ENCODE results near the gene ZNF75A.
"Not testable (repeated sequence)": the region's sequence is repeated elsewhere in the genome, so short reads cannot be mapped to it uniquely, and the experiment has no call there.

Gene ZNF75A

DNA sequence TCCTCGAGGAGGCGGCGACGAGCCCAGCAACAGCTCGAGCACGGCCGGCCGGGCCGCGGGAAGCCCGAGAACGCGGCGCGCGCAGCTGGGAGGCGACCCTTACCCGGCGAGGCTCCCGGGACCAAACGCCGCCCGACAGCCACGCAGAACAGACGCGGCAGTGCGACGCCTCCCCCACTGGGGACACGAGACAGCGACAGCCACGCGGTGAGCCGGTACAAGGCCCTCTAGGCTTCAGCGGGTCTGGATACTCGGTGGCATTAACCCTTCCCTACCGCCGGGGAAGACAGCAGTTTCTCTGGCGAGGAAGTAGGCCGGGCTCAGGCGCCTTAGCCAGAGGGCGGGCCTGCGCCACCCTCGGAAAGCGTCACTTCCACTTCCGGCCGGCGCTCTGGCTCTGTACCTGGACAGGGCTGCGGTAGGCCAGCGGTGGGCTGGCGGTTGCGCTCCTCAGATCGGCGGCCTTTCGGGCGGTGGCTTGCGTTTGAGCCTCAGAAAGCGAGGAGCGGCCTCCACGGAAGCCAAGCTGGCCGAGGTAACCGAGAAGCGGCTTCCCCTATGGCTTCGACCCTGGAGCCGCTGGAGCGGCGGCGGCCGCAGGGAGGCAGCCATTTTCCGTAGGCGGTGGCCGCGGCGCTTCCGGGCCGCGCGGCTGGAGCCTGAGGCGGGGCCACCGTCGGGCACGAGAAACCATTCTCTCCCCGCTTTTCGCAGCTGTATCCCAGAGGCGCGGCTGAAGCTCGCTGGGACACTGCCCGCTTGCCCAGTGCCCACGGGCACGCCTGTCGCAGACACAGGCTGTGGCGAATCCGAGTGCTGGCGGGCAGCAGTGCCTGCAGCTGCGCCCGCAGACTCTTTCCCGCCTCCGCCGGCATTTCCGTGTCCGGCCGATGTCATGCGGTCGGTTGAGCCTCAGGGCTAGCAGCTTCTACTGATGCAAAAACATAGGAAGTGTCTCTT lies at the start of gene ZNF75A, which contains the start of gene TIGD7:
Gene ZNF75A, plus strand, starts transcription at position 389 of the 960 bp plus-strand sequence. CDS start 2,932 bp downstream, outside the sequence.
Gene TIGD7, minus strand, starts transcription at position 322 of the 960 bp plus-strand sequence. CDS start 4,816 bp downstream, outside the sequence.
- Histone ChIP-seq H2AFZ (ENCODE audit: low read length, unreplicated experiment) (peak within 1 kb of the TSS; percentile 94), H3K36me3 (ENCODE audit: insufficient read depth, low read length) (peaks cover 73% of the 10 kb centered on the region), H3K27me3 (ENCODE audit: insufficient read depth, low read length) (no peaks in the 10 kb centered on the region), H3K79me2 (ENCODE audit: control insufficient read depth, insufficient read depth, low read length, unreplicated experiment) (peaks cover 50% of the 10 kb centered on the region), H3K4me1 (ENCODE audit: control insufficient read depth, insufficient read depth, low read length, unreplicated experiment) (no peaks in the 10 kb centered on the region), H3K4me3 (ENCODE audit: low read depth, low read length) (peak within 1 kb of the TSS; percentile 86), H3K27ac (ENCODE audit: low read depth, low read length) (peak within 1 kb of the TSS; percentile 90)

DNA sequence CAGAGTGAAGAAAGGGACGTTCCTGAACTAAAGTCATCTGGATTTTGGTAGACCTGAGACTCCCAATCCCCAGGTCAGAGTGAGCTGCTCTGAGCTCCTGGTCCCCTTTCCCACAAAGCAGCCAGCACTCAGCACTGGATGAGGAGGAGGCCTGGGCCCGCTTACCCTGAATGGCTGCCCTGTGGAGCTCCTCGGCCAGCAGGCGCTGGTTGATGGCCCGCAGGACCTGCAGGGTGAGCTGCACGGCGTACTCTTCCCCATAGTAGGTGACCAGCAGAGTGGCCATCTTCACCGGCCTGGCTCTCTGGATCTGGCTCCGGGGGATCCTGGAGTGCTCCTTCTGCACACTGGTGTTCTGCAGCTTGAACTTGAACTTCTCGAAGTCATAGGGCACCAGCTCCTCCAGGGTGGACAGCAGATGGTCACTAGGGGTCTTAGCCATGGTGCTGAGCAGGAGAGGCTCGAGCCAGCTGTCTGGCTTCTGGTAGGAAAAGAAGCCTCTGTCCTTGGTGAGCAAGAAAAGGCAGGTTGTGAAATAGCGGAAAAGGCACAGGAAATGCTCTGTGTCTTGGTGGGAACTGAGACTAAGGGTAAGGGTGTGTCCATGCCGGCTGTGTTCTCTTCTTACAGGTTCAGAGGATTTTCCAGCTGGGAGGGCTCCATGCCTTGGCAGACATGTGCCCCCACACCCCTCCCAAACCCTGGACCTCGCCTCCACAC lies 49.0 kb upstream of the ZNF75A start, which contains the start of gene MEFV:
Gene MEFV, minus strand, starts transcription at position 488 of the 720 bp plus-strand sequence. Its CDS starts 46 bp downstream, at position 442.
- no peak within 1 kb of the TSS for H3K4me3 ChIP-seq (ENCODE audit: low read depth, low read length)

DNA sequence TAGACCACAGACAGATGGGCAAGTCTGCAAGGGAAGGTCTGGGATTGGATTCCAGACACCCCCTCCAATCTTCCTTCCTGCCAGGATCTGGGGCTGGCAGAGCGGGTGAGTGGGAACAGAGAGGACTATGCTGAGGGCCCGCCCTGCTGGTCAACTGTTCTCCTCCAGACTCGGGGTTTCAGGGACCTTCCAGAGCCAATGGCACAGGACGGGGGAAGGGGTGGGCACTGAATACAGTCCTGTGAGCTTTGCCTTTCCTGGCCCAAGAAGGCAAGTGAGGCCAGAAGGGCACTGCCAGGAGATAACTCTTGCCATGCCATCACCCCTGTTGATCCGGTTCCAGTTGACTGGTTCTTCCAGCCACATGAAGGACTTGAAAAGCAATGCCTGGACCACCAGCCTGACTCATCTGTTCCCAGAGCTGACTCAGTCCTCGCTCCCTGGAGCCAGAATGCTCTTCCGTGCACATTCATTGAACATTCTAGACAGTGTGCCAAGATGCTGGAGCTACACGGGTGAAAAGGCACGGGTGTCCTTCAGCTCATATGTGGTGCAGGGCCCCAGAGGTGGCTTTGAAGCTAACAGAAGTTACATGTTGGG lies 48.3 kb upstream of the ZNF75A start:
- Histone ChIP-seq H3K4me1 (ENCODE audit: control insufficient read depth, insufficient read depth, low read length, unreplicated experiment) (peaks cover 14% of the 10 kb centered on the region), H3K36me3 (ENCODE audit: insufficient read depth, low read length) (no peaks in the 10 kb centered on the region), H2AFZ (ENCODE audit: low read length, unreplicated experiment) (no peak overlapping the region), H3K4me3 (ENCODE audit: low read depth, low read length) (no peak overlapping the region), H3K79me2 (ENCODE audit: control insufficient read depth, insufficient read depth, low read length, unreplicated experiment) (no peaks in the 10 kb centered on the region), H3K27me3 (ENCODE audit: insufficient read depth, low read length) (no peaks in the 10 kb centered on the region), H3K27ac (ENCODE audit: low read depth, low read length) (peak overlapping the region; percentile 48; the same call in 1 of the 2 replicates)

More for the DNA sequence above, 49.0 kb upstream of the ZNF75A start, which contains the start of gene MEFV:
- peak within 1 kb of the TSS; percentile 48; the same call in 1 of the 2 replicates for H3K27ac ChIP-seq (ENCODE audit: low read depth, low read length)
- H3K79me2 ChIP-seq (ENCODE audit: control insufficient read depth, insufficient read depth, low read length, unreplicated experiment) = no peaks in the 10 kb centered on the region
- no peaks in the 10 kb centered on the region for H3K27me3 ChIP-seq (ENCODE audit: insufficient read depth, low read length)
- H2AFZ ChIP-seq (ENCODE audit: low read length, unreplicated experiment) = no peak within 1 kb of the TSS
- H3K36me3 ChIP-seq (ENCODE audit: insufficient read depth, low read length) = no peaks in the 10 kb centered on the region
- H3K4me1 ChIP-seq (ENCODE audit: control insufficient read depth, insufficient read depth, low read length, unreplicated experiment) = peaks cover 14% of the 10 kb centered on the region

DNA sequence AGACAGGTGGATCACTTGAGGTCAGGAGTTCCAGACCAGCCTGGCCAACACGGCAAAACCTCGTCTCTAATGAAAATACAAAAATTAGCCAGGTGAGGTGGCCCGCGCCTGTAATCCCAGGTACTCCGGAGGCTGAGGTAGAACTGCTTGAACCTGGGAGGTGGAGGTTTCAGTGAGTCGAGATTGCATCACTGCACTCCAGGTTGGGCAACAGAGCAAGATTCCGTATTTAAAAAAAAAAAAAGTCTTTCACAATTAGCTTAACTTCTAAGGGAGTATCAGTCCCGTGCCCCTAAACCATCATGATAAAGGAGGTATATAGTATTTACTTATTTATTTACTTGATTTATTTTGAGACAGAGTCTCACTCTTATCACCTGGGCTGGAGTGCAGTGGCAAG lies 45.5 kb upstream of the ZNF75A start:
- Histone ChIP-seq H3K36me3 (ENCODE audit: insufficient read depth, low read length) (no peaks in the 10 kb centered on the region), H3K4me3 (ENCODE audit: low read depth, low read length) (no peak overlapping the region), H3K27ac (ENCODE audit: low read depth, low read length) (no peak overlapping the region)

DNA sequence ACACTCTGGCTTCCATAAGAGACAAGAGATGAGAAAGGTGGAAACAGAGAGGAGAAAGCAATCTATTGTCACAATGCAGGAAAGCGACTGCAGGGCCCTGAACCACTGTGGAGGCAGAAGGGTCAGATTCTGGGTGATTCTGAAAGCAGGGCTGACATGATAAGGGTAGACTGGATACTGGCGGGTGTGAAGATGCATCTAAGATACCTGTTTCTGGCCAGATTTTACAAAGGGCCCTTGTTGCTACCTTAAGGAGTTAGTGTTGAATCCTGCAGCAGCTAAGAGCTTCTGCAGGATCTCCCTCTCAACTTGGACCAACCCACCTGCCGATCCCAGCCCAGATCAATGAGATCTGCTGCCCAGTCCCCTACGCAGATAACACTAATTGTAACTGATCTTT lies 42.8 kb upstream of the ZNF75A start:
- Histone ChIP-seq H3K36me3 (ENCODE audit: insufficient read depth, low read length) (no peaks in the 10 kb centered on the region), H2AFZ (ENCODE audit: low read length, unreplicated experiment) (no peak overlapping the region), H3K4me1 (ENCODE audit: control insufficient read depth, insufficient read depth, low read length, unreplicated experiment) (peaks cover 6% of the 10 kb centered on the region), H3K27me3 (ENCODE audit: insufficient read depth, low read length) (no peaks in the 10 kb centered on the region), H3K27ac (ENCODE audit: low read depth, low read length) (no peak overlapping the region), H3K79me2 (ENCODE audit: control insufficient read depth, insufficient read depth, low read length, unreplicated experiment) (peaks cover 3% of the 10 kb centered on the region), H3K4me3 (ENCODE audit: low read depth, low read length) (peak overlapping the region; percentile 79)

More for the DNA sequence above, 45.5 kb upstream of the ZNF75A start:
- Histone ChIP-seq H3K27me3 (ENCODE audit: insufficient read depth, low read length) (no peaks in the 10 kb centered on the region), H2AFZ (ENCODE audit: low read length, unreplicated experiment) (no peak overlapping the region), H3K4me1 (ENCODE audit: control insufficient read depth, insufficient read depth, low read length, unreplicated experiment) (peaks cover 14% of the 10 kb centered on the region), H3K79me2 (ENCODE audit: control insufficient read depth, insufficient read depth, low read length, unreplicated experiment) (no peaks in the 10 kb centered on the region)

DNA sequence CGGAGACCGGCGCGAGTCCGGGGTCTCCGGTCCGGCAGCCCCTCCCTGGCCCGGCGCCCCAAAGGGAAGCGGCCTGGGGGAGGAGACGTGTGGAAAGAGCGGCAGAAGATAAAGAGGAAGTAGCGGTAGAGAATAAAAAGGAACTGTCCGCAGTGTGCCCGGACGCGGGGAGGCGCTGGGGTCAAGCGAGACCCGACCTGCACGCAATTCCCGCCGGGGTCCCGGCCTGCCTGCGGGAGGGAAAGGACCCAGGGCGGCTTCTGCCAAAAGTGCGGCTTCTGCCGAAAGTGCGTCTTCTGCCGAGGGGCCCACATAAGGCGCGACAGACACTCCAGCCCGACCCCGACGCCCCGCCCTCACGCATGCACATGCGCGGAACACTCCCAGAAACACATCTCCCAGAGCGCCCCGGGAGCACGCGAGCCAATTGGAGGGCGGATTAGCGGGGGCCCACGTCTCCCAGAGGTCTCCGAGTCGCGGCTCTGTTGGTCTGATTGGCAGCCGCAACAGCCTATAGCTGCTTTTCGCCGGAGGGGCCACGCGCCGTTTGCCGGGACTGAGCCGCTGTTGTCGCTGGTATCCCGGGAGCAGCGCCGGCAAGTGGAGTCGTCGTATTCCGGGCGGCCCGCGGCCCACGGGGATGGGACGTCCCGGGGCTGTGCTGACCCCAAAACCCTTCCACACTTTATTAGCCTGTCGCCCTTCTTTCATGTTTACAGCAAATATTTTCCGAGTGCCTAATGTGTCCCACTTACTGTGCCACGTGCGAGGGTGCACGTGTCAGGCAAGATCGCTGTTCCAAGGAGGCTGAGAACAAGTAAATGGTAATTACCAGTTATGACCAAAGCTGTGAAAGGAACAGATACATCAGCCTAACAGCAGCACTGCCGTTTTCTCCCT lies 40.9 kb upstream of the ZNF75A start:
- Histone ChIP-seq H3K27ac (ENCODE audit: low read depth, low read length) (peak overlapping the region; percentile 98), H3K4me3 (ENCODE audit: low read depth, low read length) (peak overlapping the region; percentile 79), H3K4me1 (ENCODE audit: control insufficient read depth, insufficient read depth, low read length, unreplicated experiment) (peaks cover 1% of the 10 kb centered on the region), H3K36me3 (ENCODE audit: insufficient read depth, low read length) (no peaks in the 10 kb centered on the region), H3K79me2 (ENCODE audit: control insufficient read depth, insufficient read depth, low read length, unreplicated experiment) (peaks cover 3% of the 10 kb centered on the region), H3K27me3 (ENCODE audit: insufficient read depth, low read length) (no peaks in the 10 kb centered on the region), H2AFZ (ENCODE audit: low read length, unreplicated experiment) (peak overlapping the region; percentile 71)

DNA sequence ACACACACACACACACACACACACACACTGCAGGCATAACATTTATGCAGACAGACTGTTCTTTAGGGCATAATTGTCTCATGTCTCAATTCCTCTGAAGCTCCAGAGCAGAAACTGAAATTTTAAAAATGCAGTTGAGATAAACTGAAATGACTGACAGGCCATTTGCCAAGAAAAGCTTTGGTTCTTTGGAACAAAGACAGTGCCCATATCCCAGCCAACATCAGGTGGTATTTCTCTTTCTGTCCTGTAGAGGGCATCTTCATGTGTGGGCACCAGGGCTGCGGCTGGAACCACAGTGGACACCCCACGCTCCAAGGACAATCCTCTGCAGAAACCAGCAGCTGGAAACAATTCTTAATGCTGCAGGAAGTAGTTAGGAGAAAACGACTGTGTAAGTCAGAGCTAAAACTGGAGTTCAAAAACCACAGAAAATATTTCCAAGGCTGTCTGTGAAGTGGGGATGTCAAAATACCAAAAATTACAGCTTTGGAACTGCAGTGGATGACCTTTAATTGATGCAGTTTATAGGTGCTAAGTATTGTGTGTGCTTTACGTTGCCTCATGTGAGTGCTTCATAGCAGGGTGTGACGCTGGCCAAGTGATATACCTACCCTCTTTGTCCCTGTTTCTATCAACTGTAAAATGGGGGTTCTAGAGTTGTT lies 38.3 kb upstream of the ZNF75A start:
- Histone ChIP-seq H3K79me2 (ENCODE audit: control insufficient read depth, insufficient read depth, low read length, unreplicated experiment) (peaks cover 3% of the 10 kb centered on the region), H3K27ac (ENCODE audit: low read depth, low read length) (no peak overlapping the region), H2AFZ (ENCODE audit: low read length, unreplicated experiment) (no peak overlapping the region), H3K4me3 (ENCODE audit: low read depth, low read length) (no peak overlapping the region), H3K4me1 (ENCODE audit: control insufficient read depth, insufficient read depth, low read length, unreplicated experiment) (no peaks in the 10 kb centered on the region), H3K27me3 (ENCODE audit: insufficient read depth, low read length) (no peaks in the 10 kb centered on the region), H3K36me3 (ENCODE audit: insufficient read depth, low read length) (no peaks in the 10 kb centered on the region)

DNA sequence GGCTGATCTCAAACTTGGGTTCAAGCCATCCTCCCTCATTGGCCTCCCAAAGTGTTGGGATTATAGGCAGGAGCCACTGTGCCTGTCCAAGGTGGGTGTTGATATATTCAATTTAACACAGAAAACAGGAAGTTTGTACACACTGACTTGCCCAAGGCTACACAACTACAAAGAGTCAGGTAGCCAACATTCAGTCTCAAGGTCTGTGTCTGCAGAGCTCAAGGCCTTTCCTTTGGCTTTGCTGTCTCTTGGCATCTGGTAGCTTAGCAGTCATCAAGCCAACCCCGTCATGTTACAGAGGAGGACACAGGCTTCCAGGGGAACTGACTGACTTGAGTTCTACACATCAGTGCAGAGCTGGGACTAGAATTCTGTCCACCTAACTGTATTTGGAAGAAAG lies 37.0 kb upstream of the ZNF75A start:
- Histone ChIP-seq H3K79me2 (ENCODE audit: control insufficient read depth, insufficient read depth, low read length, unreplicated experiment) (peaks cover 3% of the 10 kb centered on the region), H3K27ac (ENCODE audit: low read depth, low read length) (no peak overlapping the region), H2AFZ (ENCODE audit: low read length, unreplicated experiment) (no peak overlapping the region), H3K27me3 (ENCODE audit: insufficient read depth, low read length) (no peaks in the 10 kb centered on the region), H3K36me3 (ENCODE audit: insufficient read depth, low read length) (no peaks in the 10 kb centered on the region), H3K4me3 (ENCODE audit: low read depth, low read length) (no peak overlapping the region), H3K4me1 (ENCODE audit: control insufficient read depth, insufficient read depth, low read length, unreplicated experiment) (no peaks in the 10 kb centered on the region)

DNA sequence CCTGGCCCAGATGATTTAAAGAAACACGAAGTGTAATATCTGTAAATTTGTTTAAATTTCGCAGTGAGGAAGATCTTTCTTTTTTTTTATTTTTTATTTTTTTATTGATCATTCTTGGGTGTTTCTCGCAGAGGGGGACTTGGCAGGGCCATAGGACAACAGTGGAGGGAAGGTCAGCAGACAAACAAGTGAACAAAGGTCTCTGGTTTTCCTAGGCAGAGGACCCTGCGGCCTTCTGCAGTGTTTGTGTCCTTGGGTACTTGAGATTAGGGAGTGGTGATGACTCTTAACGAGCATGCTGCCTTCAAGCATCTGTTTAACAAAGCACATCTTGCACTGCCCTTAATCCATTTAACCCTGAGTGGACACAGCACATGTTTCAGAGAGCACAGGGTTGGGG lies 34.6 kb upstream of the ZNF75A start:
- H3K27ac ChIP-seq (ENCODE audit: low read depth, low read length); H3K36me3 ChIP-seq (ENCODE audit: insufficient read depth, low read length); H3K79me2 ChIP-seq (ENCODE audit: control insufficient read depth, insufficient read depth, low read length, unreplicated experiment); H2AFZ ChIP-seq (ENCODE audit: low read length, unreplicated experiment); H3K4me1 ChIP-seq (ENCODE audit: control insufficient read depth, insufficient read depth, low read length, unreplicated experiment); H3K4me3 ChIP-seq (ENCODE audit: low read depth, low read length); H3K27me3 ChIP-seq (ENCODE audit: insufficient read depth, low read length): not testable (repeated sequence)
